Hepatocyte (in vitro differentiated cells): ENCODE measurements around the gene SLC31A2. TPM values are rescaled to one million over a fixed set of nuclear protein-coding genes. Genes with fewer than 3 reads are reported as not detected.

Experiments
- DNase-seq: peaks from one replicate; pipeline ENCODE4 v3.0.0-alpha.2; 2016; ENCODE audit warnings: low spot score
- H2AFZ ChIP-seq: fragments of 200-600 bp; sonication (generic); 2 replicates; pipeline ENCODE4 v1.6.0; 2016; ENCODE audit warnings: antibody characterized with exemption, mild to moderate bottlenecking
- H3K27ac ChIP-seq: fragments of 200-600 bp; sonication (generic); 2 replicates; pipeline ENCODE4 v1.5.1; 2016; ENCODE audit warnings: mild to moderate bottlenecking
- H3K27me3 ChIP-seq: fragments of 200-600 bp; sonication (generic); 2 replicates; pipeline ENCODE4 v1.6.1; 2016
- H3K36me3 ChIP-seq: fragments of 200-600 bp; sonication (generic); replicated peaks from 2 replicates; pipeline ENCODE4 v1.5.1; 2016; ENCODE audit warnings: low read depth; ENCODE audit not compliant: insufficient read depth
- H3K4me1 ChIP-seq: fragments of 200-600 bp; sonication (generic); 2 replicates; pipeline ENCODE4 v1.5.1; 2016; ENCODE audit warnings: mild to moderate bottlenecking, moderate library complexity; ENCODE audit not compliant: insufficient read depth
- H3K4me2 ChIP-seq: fragments of 200-600 bp; sonication (generic); 2 replicates; pipeline ENCODE4 v1.6.0; 2016
- H3K4me3 ChIP-seq: fragments of 200-600 bp; sonication (generic); 2 replicates; pipeline ENCODE4 v1.5.1; 2016; ENCODE audit warnings: mild to moderate bottlenecking
- H3K79me2 ChIP-seq: fragments of 200-600 bp; sonication (generic); 2 replicates; pipeline ENCODE4 v1.6.0; 2017; ENCODE audit warnings: mild to moderate bottlenecking
- H3K9me2 ChIP-seq: fragments of 200-600 bp; sonication (generic); replicated peaks from 2 replicates; pipeline ENCODE4 v1.6.0; 2017; ENCODE audit warnings: mild to moderate bottlenecking; ENCODE audit not compliant: insufficient read depth
- H3K9me3 ChIP-seq: fragments of 200-600 bp; sonication (generic); 2 replicates; pipeline ENCODE4 v1.5.1; 2016; ENCODE audit warnings: low read depth, mild to moderate bottlenecking
- H4K20me1 ChIP-seq: fragments of 200-600 bp; sonication (generic); 2 replicates; pipeline ENCODE4 v1.6.0; 2016; ENCODE audit warnings: mild to moderate bottlenecking; ENCODE audit not compliant: insufficient read depth, poor library complexity, severe bottlenecking
- CTCF ChIP-seq: fragments of 200-600 bp; sonication (generic); IDR thresholded peaks from 2 replicates; pipeline ENCODE4 v1.5.1; 2016; ENCODE audit warnings: antibody characterized with exemption, mild to moderate bottlenecking; ENCODE audit not compliant: poor library complexity
- EZH2 ChIP-seq: fragments of 200-600 bp; sonication (generic); IDR thresholded peaks from 2 replicates; pipeline ENCODE4 v1.6.1; 2016; ENCODE audit warnings: antibody characterized with exemption, mild to moderate bottlenecking, borderline replicate concordance
- EZH2phosphoT487 ChIP-seq: fragments of 200-600 bp; sonication (generic); IDR thresholded peaks from one replicate; pipeline ENCODE4 v1.6.1; 2018; ENCODE audit warnings: antibody characterized with exemption, mild to moderate bottlenecking, low read depth, moderate library complexity; ENCODE audit not compliant: unreplicated experiment, severe bottlenecking
- WGBS: methylation state at CpG from one replicate; pipeline ENCODE4 v1.1.6; 2016; ENCODE audit warnings: low lambda C conversion rate; ENCODE audit errors: missing lambda C conversion rate; 5-methylcytosine and 5-hydroxymethylcytosine counted together
- polyA plus RNA-seq: library from polyadenylated mRNA; unstranded; fragments of >200 nt; fragmentation: Nextera tagmentation; extraction: Ambion mirVana; gene quantifications from 2 replicates; pipeline ENCODE4 v1.2.1, GENCODE V29; 2016
- total RNA-seq: library from RNA; depleted of rRNA; stranded (reverse); fragments of >200 nt; gene quantifications from 2 replicates; pipeline ENCODE4 v1.2.3, GENCODE V29; 2014

SLC31A2 gene
- total and polyA plus RNA-seq, 2 experiments from 2014 or later = 20.1 to 26.9 TPM

GRCh38 chr9:113154471-113154870 lies 3.7 kb downstream of the SLC31A2 start:
- Histone ChIP-seq H3K9me2 (no peaks in the 10 kb centered on the region), H3K4me3 (no peak overlapping the region), H3K27me3 (no peaks in the 10 kb centered on the region), H3K27ac (no peak overlapping the region), H3K4me1 (peaks cover 7% of the 10 kb centered on the region), H3K9me3 (no peaks in the 10 kb centered on the region), H4K20me1 (no peaks in the 10 kb centered on the region), H3K36me3 (no peaks in the 10 kb centered on the region), H3K4me2 (no peak overlapping the region), H3K79me2 (no peaks in the 10 kb centered on the region), H2AFZ (no peak overlapping the region)
- 83% methylated on average over 6 of the region's 6 CpGs for WGBS
- no peak for DNase-seq
- TF ChIP-seq EZH2phosphoT487 (no peak), CTCF (no peak), EZH2 (no peak)

GRCh38 chr9:113154946-113155345 lies 4.1 kb downstream of the SLC31A2 start:
- no peak for DNase-seq
- WGBS = 74% methylated on average over 2 of the region's 2 CpGs

GRCh38 chr9:113155911-113156588 lies 5.2 kb downstream of the SLC31A2 start:
- Histone ChIP-seq H3K9me2 (no peaks in the 10 kb centered on the region), H3K27ac (no peak overlapping the region), H3K4me2 (no peak overlapping the region), H3K4me1 (peaks cover 7% of the 10 kb centered on the region), H3K4me3 (no peak overlapping the region), H3K27me3 (no peaks in the 10 kb centered on the region), H3K9me3 (no peaks in the 10 kb centered on the region), H4K20me1 (no peaks in the 10 kb centered on the region), H3K36me3 (no peaks in the 10 kb centered on the region), H2AFZ (no peak overlapping the region), H3K79me2 (no peaks in the 10 kb centered on the region)
- DNase-seq = no peak
- TF ChIP-seq EZH2 = no peak
- TF ChIP-seq CTCF = no peak
- TF ChIP-seq EZH2phosphoT487 = no peak
- WGBS = 48% methylated on average over 7 of the region's 7 CpGs

More at GRCh38 chr9:113154946-113155345, 4.1 kb downstream of the SLC31A2 start:
- Histone ChIP-seq H3K4me3 (no peak overlapping the region), H3K9me2 (no peaks in the 10 kb centered on the region), H3K27ac (no peak overlapping the region), H4K20me1 (no peaks in the 10 kb centered on the region), H3K4me2 (no peak overlapping the region), H2AFZ (no peak overlapping the region), H3K9me3 (no peaks in the 10 kb centered on the region), H3K4me1 (peaks cover 7% of the 10 kb centered on the region), H3K79me2 (no peaks in the 10 kb centered on the region), H3K36me3 (no peaks in the 10 kb centered on the region), H3K27me3 (no peaks in the 10 kb centered on the region)
- no peak for TF ChIP-seq EZH2
- no peak for TF ChIP-seq EZH2phosphoT487
- no peak for TF ChIP-seq CTCF
